HG03159 (cell line): Measurements from ENCODE around the gene TNNI2.
"Not testable (repeated sequence)": the region's sequence is repeated elsewhere in the genome, so short reads cannot be mapped to it uniquely, and the experiment has no call there.

Source experiments
- ATAC-seq: cut with Tn5 transposase; IDR thresholded peaks from one replicate; pipeline ENCODE4 v1.9.1; 2021; ENCODE audit warnings: mild to moderate bottlenecking, moderate library complexity; ENCODE audit not compliant: unreplicated experiment

Gene TNNI2

DNA sequence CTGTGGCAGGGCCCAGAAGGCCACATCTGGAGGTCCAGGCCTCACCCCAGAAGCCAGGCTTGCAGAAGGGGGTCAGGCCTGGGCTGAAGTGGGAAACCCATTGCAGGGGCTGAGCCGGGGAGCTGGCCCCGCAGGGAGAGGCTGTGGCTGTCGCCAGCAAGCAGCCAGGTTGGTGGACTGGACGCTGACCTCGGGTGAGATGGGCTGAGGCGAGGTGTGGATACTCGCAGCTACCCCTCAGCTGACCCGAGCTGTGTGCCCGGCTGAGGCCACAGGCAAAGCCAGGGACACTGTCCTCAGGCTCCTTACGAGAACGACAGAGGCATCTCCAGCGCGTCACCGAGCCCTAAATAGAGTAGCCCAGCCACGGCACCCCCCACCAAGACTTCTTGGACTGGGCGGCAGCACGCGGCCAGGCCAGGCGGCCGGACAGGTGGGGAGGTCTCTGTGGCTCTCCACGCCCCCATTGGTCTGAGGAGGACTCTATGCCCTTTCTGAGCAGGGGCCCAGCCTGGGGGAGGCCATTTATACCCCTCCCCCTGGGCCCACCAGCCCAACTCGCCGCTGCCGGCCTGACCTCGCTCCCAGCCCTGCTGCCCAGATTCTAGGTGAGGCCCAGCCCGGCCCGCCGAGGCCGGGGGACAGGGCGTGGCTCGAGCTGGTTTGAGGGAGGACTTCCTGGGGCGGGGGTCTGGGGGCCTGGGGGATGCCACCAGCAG is at the start of gene TNNI2:
TSS of gene TNNI2 (plus strand) at position 556 of the 719 bp plus-strand sequence. CDS start 716 bp downstream, outside the sequence.
- ATAC-seq, result no peak

DNA sequence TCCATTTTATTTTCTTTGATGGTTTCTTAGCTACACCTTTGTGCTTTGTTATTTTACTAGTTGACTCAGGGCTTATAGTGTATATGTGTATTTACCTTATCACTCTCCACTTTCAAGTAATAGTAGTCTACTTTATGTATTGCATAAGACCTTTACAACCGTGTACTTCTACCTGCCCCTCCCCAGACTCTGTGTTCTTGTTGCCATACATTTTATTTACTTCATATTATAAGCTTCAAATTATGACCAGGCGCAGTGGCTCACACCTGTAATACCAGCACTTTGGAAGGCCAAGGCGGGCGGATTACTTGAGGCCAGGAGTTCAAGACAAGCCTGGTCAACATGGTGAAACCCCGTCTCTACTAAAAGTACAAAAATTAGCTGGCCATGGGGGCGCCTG is 46.9 kb upstream of the TNNI2 start:
- no peak for ATAC-seq

DNA sequence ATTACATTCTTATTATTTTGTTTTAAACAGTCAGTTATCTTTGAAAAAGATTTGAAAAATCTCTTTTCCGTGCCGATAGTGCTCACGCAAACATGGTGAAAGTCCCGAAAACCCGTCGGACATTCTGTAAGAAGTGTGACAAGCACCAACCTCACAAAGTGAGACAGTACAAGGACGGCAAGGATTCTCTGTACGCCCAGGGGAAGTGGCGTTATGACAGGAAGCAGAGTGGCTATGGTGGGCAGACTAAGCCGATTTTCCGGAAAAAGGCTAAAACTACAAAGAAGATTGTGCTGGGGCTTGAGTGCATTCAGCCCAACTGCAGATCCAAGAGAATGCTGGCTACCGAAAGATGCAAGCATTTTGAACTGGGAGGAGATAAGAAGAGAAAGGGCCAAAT is 46.3 kb upstream of the TNNI2 start:
- ATAC-seq, result no peak

DNA sequence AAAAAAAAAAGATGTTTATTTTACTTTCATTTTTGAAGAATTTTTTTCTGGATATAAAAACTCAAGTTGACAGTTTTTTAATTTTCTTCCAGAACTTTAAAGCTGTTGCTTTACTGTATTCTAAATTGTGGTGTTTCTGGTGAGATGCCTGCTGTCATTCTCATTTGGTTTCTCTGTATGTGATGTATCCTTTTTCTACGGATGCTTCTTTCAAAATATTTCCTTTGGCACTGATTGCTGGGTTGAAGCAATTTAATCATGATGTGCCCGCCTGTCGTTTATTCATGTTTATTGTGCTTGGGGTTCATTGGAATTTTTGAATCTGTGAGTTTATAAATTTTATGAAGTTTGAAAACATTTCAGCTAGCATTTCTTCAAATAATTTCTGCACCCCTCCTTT is 45.7 kb upstream of the TNNI2 start:
- ATAC-seq, result no peak

DNA sequence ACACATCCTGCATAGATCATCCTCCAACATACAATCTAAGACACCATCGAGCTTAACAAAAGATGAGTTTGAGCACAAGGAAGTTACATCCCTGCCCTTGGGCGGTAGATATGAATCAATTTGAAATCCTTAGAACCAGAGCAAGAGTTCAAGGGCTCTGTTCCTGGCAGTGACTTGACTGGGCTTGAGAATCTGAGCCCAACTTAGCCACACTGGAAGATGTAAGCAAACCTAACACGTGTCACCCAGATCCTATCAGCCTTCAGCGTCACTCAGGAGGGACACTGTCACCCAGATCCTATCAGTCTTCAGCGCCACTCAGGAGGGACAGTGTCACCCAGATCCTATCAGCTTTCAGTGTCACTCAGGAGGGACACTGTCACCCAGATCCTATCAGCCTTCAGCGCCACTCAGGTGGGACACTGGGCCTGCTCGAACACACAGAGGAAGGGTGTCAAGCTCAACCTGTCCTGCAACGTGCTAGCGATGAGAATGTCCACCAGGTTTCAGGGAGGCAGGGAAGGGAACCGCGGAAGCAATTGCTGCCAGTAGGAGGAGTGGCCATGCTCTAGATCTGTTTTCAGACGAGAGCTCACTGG is 42.3 kb upstream of the TNNI2 start:
- ATAC-seq, result no peak

DNA sequence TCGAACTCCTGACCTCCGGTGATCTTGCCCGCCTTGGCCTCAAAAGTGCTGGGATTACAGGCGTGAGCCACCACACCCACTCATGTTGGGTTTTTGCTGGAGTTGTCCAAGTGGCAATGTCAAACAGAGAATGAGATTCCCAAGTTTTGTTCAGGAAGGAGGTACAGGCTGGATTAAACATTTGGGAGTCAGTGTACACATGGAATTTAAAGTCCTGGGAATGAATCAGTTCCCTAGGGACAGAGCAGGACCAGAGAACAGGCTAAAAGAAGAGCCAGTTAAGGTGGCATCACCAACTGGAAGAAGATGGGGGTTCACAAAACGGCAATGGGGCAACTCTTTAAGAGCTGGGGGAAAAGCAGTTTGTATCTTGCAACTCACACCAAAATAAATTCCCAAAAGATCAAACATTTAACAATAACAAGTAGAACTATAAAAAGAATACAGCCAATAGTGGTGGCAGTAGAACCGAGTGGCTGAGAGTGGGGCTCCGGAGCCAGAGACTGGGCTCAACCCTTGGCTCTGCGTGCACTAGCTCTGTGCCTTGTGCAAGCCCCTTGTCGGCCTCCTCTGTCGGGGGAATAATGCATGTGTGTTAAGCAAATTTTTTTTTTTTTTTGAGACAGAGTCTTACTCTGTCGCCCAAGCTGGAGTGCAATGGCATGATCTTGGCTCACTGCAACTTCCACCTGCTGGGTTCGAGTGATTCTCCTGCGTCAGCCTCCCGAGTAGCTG is 41.2 kb upstream of the TNNI2 start:
- ATAC-seq, result no peak

DNA sequence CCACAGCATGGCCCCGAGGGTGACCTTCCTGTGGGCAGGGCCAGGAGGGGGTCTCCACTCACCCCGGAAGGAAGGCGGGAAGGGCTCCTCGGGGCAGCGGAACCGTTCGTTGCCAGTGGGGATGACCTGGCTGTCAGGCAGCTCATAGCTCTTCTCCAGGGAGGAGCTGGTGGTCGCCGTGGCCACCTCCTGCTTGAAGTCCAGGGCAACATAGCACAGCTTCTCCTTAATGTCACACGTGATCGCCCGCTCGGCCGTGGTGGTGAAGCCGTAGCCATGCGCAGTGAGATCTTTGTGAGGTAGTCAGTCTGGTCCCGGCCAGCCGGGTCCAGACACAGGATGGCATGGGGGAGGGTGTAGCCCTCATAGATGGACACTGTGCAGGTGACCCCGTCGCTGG is 35.5 kb upstream of the TNNI2 start:
- ATAC-seq, result no peak

DNA sequence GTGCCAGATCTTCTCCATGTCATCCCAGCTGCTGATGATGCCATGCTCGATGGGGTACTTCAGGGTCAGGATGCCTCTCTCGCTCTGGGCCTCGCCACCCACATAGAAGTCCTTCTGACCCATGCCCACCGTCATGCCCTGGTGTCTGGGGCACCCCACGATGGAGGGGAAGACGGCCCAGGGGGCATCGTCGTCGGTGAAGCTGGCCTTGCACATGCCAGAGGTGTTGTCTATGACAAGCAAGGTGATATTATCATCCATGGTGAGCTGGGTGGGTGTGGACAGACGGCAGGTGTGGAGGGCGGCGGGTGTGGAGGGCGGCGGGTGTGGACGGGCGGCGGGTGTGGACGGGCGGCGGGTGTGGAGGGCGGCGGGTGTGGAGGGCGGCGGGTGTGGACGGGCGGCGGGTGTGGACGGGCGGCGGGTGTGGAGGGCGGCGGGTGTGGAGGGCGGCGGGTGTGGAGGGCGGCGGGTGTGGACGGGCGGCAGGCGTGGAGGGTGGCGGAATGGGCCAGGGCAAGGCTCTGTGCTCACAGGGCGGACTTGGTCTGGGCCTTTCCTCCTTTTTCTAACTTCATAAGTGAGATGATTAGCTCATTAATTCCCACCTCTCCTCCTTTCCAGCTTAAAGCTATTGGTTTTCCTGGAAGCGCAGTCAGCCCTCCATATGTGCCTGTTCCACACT is 34.8 kb upstream of the TNNI2 start:
- ATAC-seq, result not testable (repeated sequence)

DNA sequence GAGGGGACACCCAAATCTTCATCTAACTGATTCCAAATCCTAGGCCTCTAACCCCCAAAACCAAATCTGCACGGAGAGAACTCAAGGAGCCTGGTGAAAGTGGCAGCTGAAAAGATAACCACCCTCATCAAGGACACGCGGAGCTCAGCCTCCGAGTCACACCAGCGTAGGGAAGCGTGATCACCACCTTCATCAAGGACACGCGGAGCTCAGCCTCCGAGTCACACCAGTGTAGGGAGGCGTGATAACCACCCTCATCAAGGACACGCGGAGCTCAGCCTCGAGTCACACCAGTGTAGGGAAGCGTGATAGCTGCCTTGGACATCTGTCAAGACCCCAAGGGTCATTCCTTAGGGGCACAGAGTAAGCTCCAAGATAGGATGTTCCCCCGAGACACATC is 33.3 kb upstream of the TNNI2 start:
- ATAC-seq, result no peak

DNA sequence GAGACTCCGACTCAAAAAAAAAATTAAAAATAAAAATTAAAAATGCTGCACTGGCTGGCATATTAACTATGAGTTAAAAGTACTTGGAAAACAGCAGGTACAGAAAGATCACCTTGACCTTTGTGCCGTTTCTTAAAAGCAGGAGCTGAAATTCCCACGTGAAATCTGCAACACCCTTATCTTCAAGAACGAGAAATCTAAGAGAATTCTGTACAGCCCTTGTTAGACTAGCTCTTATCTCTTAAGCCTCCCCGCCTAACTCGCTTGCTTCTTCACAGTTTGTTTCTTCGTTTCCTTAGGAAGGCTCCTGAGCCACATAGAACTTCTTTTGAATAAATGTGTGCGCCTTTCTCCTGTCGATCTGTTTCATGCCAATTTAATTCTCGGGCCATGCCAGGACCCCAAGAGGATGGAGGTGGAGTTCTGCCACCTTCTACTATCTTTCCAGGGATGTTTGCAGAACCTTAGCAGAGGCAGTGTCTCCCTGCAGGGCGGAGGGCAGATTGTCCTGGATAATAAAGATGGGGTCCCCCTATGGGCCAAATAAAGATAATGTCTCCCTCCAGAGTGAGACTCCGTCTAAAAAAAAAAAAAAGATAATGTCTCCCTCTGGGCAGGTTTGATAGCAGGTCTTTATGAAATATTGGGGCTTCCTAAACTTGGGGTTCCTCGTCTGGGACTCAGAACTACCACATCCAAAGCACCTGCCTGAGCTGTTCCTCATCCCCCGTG is 31.4 kb upstream of the TNNI2 start:
- ATAC-seq, result no peak

DNA sequence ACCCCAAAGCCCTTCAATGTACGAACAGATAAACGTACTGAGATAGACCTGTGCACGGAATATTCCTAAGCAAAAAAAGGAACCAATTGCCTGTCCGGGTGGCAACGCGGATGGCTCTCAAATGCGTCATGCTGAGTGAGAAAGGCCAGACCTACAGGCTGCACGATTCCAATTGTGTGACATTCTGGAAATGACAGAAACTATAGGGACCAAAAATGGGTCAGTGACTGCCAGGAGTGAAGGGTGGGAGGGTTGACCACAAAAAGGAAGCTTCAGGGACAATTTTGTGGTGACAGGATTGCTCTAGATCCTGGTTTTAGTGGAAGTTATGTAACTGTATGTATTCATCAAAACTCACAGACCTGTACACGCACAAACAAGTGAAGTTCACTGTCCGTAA is 28.0 kb upstream of the TNNI2 start:
- ATAC-seq, result no peak

DNA sequence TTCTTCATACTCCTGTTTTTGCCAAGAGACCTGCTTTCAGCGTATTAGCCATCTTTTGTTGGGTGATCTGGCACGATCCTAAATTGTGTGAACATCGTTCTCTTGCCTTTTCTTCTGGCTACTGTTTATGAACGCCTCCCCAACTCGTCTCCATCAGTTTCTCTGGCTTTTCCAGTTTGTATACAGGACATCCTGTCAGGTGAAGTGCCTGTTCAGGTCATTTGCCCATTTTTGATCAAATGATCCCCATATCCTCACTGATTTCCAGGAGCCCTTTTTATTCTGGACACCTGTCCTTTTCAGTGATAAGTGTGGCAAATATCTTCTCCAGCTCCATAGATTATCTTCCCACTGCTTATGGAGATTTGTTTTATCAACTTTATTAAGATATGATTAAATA is 26.5 kb upstream of the TNNI2 start:
- no peak for ATAC-seq

DNA sequence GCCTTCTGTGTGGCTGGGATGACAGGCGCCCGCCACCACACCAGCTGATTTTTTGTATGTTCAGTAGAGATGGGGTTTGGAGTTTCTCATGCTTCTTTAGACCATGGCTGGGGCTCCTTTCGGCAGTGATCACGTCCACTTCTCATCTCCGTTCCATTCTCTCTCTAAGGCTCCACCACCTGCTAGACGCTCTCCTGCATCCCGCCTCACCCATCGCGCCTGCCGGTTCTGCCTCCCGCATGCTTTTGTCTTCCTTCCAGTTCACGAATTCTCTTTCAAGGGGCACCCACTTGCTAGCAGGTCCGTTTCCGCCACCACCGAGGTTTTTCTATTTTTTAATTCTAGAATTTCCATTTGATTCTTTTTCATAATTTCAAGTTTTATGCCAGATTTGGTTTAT is 26.0 kb upstream of the TNNI2 start:
- no peak for ATAC-seq

DNA sequence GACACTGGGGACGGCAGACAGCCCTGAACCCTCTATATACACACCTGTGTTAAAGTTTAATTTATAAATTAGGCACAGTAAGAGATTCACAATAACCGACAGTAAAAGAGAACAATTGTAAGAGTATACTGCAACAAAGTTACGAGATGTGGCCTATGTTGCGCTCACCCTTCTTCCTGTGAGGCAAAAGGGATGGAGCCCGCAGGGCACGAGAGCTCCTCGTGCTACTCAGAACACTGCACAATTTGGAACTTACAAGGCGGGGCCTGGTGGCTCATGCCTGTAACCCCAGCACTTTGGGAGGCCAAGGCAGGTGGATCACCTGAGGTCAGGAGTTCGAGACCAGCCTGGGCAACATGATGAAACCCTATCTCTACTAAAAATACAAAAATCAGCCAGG is 25.4 kb upstream of the TNNI2 start:
- ATAC-seq, result not testable (repeated sequence)

DNA sequence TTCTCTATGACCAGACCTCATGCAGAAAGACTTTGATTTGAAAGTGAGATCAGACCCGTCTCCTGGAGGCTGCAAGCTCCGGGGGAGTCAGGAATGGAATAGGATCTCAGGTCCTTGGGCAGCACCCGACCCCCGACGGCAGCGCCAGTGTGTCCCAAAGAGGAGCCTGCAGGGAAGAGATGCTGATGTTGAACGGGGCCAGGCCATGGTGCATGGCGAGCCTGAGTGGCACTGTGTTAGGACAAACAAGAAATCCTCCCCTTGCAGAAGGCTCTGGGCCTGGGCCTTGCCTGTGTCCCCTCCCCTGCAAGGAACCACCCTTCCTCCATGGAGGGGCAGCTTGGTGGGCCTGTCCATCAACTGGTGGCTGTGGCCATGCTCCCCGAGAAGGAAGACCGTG is 24.1 kb upstream of the TNNI2 start:
- ATAC-seq, result no peak

DNA sequence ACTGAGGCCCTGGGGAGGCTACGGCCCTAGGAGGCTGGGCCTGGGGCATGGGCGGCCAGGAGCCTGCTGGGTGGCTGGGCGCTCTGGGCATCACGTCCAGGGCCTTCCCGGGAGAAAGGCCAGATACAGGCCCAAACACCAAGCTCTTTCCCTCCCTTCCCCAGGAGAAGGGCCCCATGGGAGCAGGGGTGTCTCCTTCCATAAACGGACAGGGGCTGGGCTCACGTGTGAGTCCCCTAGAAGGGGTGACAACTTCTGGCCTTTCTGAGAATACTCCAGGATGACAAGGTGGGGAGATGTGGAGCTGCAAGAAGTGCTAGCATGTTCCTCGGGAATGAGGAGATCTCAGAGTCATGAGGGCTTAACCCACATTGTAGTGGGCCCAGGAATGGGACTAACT is 23.5 kb upstream of the TNNI2 start:
- ATAC-seq, result no peak

DNA sequence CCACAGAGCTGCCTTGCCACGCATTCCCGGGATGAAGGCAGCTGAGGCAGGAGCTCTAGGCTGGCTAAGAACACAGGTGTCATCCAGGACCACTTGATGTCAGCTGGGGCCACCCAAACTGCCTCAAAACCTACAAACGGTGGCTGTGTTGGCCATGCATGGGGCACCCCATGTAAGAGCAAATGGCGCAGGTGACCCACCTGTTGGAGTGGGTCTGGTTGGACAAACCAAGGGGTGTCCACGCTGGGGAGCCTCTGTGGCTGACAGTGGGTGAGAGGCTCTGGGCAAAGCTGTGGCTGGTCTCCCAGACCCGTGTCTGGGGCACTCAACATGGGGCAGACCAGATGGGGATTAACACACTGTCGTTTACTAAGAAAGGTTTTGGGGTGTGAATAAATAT is 23.0 kb upstream of the TNNI2 start:
- no peak for ATAC-seq

DNA sequence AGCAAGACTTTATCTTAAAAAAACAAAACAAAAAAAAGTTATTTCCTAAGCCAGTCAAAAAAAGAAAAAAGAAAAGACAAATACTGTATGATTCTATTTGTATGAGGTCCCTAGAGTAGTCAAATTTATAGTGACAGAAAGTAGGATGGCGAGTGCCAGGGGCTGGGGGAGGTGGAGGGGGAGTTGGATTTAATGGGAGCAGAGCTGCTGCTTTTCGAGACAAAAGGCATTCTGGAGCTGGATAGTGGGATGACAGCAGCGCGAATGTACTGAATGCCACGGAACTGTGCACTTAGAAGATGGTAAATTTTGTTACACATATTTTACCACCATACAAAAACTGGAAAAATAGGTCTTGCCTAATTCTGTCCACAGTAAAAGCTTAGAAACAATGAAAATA is 21.8 kb upstream of the TNNI2 start:
- ATAC-seq, result no peak

DNA sequence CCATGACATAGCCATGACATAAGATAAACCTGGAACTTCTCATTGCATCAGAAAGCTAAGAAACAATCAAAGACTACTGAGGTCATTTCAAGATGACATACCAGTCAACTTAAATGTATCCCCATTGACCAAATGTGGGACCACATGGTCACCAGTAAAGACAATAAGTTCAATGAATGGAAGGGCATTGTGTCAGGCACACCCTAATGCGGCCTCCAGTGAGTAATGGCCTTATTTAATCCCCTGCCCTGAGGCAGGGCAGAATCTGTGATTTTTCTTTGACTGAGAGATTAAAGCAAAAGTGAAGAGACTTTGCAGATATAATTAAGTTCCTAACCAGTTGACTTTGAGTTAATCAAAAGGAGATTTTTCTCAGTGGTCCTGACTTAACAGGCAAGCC is 21.3 kb upstream of the TNNI2 start:
- ATAC-seq, result no peak

DNA sequence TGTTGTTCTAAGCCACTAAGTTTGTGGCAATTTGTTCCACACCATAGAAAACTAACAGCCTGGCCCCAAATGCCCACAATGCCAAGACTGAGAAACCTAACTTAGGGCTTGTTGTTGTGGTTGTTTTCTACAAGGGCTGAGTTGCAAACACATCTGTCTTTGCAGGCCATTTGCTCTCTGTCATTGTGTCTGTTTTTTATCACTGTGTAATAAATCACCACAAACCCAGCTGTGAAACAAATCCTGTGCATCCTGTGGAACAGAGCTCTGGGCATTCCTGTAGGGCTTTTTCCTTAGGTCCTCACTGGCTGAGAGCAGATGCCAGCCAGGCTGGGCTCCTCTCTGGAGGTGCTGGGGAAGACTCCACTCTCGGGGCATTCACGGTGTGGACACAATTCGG is 19.7 kb upstream of the TNNI2 start:
- no peak for ATAC-seq
